Smooth muscle cell of trachea (primary cell): ENCODE measurements around the gene FCRL4. TPM values are rescaled to one million over a fixed set of nuclear protein-coding genes. Genes with fewer than 3 reads are reported as not detected.

Source experiments
- total RNA-seq: library from RNA; depleted of rRNA; stranded (reverse); fragments of >200 nt; gene quantifications from 2 replicates; pipeline ENCODE4 v1.2.1, GENCODE V29; 2014

Gene FCRL4
- total RNA-seq, result not detected in 2 replicates

GRCh38 chr1:157597959-157598667, at the start of gene FCRL4:
FCRL4 (minus strand) TSS chr1:157598085; CDS start chr1:157597944, 141 bp downstream.

GRCh38 chr1:157551694-157552693, 45.9 kb downstream of the FCRL4 start, which contains the start of gene FCRL5:
FCRL5 (minus strand) TSS chr1:157552515; CDS start chr1:157552362, 153 bp downstream.

Other genes with a start within 250 kb of the FCRL4 start
- not detected in 2 replicates for gene FCRL5, start 45.6 kb downstream of the FCRL4 start, total RNA-seq
- not detected in 2 replicates for gene FCRL3, start 102.7 kb upstream of the FCRL4 start, total RNA-seq
- not detected in 2 replicates for gene FCRL2, start 179.0 kb upstream of the FCRL4 start, total RNA-seq
- gene FCRL1, start 222.0 kb upstream of the FCRL4 start, total RNA-seq, result not detected in 2 replicates
- gene CD5L, start 243.7 kb upstream of the FCRL4 start, total RNA-seq, result not detected in 2 replicates